ENCODE measurements around the gene FANCL.
"Not testable (repeated sequence)": the region's sequence is repeated elsewhere in the genome, so short reads cannot be mapped to it uniquely, and the experiment has no call there.

- TF ChIP-seq, protein P1, sequence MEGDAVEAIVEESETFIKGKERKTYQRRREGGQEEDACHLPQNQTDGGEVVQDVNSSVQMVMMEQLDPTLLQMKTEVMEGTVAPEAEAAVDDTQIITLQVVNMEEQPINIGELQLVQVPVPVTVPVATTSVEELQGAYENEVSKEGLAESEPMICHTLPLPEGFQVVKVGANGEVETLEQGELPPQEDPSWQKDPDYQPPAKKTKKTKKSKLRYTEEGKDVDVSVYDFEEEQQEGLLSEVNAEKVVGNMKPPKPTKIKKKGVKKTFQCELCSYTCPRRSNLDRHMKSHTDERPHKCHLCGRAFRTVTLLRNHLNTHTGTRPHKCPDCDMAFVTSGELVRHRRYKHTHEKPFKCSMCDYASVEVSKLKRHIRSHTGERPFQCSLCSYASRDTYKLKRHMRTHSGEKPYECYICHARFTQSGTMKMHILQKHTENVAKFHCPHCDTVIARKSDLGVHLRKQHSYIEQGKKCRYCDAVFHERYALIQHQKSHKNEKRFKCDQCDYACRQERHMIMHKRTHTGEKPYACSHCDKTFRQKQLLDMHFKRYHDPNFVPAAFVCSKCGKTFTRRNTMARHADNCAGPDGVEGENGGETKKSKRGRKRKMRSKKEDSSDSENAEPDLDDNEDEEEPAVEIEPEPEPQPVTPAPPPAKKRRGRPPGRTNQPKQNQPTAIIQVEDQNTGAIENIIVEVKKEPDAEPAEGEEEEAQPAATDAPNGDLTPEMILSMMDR (IDR thresholded peaks at IDR 0.05), result not testable (repeated sequence)
- not testable (repeated sequence) for TF ChIP-seq POLR2A (IDR thresholded peaks at IDR 0.05)
Measured at GRCh38 chr2:58170334-58170933, 70.7 kb downstream of the FANCL start.
